Measurements from ENCODE around the gene UPP1. TPM values are rescaled to one million over a fixed set of nuclear protein-coding genes. Genes with fewer than 3 reads are reported as not detected.

Gene UPP1
- total and polyA plus RNA-seq, 2 of the 13 experiments (the other 11 are each of a cell fraction or from before 2014, with no cell fraction given), result 5.7 to 9.8 TPM

- TF ChIP-seq KLF6 (CRISPR knock-in tag; IDR thresholded peaks at IDR 0.05) (no peak), MYPOP (CRISPR knock-in tag; IDR thresholded peaks at IDR 0.05) (0 out of 2 replicates have a peak, but pooled peaks have one; percentile 2), PHF20 (CRISPR knock-in tag; IDR thresholded peaks at IDR 0.05) (no peak), ZNF180 (CRISPR knock-in tag; IDR thresholded peaks at IDR 0.05; ENCODE audit: borderline replicate concordance, low read depth) (no peak), TBX2 (CRISPR knock-in tag; IDR thresholded peaks at IDR 0.05; ENCODE audit: borderline replicate concordance) (peak; percentile 41), ZNF720 (CRISPR knock-in tag; IDR thresholded peaks at IDR 0.05) (no peak), ZNF569 (CRISPR knock-in tag; IDR thresholded peaks at IDR 0.05; ENCODE audit: borderline replicate concordance) (no peak), POGZ (CRISPR knock-in tag; IDR thresholded peaks at IDR 0.05) (peak; percentile 65; the same call in 1 of the 2 replicates), SIX1 (CRISPR knock-in tag; IDR thresholded peaks at IDR 0.05; ENCODE audit: borderline replicate concordance) (no peak), PHB2 (IDR thresholded peaks at IDR 0.05; ENCODE audit: partially characterized antibody) (no peak), CHD2 (IDR thresholded peaks at IDR 0.05; ENCODE audit: low read depth, low read length) (no peak), DMTF1 (CRISPR knock-in tag; IDR thresholded peaks at IDR 0.05) (no peak), ZNF674 (CRISPR knock-in tag; IDR thresholded peaks at IDR 0.05; ENCODE audit: low read depth) (no peak)
- TF ChIP-seq, protein P1, sequence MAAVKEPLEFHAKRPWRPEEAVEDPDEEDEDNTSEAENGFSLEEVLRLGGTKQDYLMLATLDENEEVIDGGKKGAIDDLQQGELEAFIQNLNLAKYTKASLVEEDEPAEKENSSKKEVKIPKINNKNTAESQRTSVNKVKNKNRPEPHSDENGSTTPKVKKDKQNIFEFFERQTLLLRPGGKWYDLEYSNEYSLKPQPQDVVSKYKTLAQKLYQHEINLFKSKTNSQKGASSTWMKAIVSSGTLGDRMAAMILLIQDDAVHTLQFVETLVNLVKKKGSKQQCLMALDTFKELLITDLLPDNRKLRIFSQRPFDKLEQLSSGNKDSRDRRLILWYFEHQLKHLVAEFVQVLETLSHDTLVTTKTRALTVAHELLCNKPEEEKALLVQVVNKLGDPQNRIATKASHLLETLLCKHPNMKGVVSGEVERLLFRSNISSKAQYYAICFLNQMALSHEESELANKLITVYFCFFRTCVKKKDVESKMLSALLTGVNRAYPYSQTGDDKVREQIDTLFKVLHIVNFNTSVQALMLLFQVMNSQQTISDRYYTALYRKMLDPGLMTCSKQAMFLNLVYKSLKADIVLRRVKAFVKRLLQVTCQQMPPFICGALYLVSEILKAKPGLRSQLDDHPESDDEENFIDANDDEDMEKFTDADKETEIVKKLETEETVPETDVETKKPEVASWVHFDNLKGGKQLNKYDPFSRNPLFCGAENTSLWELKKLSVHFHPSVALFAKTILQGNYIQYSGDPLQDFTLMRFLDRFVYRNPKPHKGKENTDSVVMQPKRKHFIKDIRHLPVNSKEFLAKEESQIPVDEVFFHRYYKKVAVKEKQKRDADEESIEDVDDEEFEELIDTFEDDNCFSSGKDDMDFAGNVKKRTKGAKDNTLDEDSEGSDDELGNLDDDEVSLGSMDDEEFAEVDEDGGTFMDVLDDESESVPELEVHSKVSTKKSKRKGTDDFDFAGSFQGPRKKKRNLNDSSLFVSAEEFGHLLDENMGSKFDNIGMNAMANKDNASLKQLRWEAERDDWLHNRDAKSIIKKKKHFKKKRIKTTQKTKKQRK (IDR thresholded peaks at IDR 0.05; ENCODE audit: low read length), result no peak
- TF ChIP-seq, protein P2, sequence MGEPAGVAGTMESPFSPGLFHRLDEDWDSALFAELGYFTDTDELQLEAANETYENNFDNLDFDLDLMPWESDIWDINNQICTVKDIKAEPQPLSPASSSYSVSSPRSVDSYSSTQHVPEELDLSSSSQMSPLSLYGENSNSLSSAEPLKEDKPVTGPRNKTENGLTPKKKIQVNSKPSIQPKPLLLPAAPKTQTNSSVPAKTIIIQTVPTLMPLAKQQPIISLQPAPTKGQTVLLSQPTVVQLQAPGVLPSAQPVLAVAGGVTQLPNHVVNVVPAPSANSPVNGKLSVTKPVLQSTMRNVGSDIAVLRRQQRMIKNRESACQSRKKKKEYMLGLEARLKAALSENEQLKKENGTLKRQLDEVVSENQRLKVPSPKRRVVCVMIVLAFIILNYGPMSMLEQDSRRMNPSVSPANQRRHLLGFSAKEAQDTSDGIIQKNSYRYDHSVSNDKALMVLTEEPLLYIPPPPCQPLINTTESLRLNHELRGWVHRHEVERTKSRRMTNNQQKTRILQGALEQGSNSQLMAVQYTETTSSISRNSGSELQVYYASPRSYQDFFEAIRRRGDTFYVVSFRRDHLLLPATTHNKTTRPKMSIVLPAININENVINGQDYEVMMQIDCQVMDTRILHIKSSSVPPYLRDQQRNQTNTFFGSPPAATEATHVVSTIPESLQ (CRISPR knock-in tag; conservative IDR thresholded peaks at IDR 0.05), result no peak
- TF ChIP-seq, protein P3, sequence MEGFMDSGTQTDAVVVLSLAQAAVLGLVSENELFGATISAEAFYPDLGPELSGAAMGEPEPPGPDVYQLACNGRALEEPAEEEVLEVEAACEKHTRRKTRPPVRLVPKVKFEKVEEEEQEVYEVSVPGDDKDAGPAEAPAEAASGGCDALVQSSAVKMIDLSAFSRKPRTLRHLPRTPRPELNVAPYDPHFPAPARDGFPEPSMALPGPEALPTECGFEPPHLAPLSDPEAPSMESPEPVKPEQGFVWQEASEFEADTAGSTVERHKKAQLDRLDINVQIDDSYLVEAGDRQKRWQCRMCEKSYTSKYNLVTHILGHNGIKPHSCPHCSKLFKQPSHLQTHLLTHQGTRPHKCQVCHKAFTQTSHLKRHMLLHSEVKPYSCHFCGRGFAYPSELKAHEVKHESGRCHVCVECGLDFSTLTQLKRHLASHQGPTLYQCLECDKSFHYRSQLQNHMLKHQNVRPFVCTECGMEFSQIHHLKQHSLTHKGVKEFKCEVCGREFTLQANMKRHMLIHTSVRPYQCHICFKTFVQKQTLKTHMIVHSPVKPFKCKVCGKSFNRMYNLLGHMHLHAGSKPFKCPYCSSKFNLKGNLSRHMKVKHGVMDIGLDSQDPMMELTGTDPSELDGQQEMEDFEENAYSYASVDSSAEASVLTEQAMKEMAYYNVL (CRISPR knock-in tag; IDR thresholded peaks at IDR 0.05; ENCODE audit: borderline replicate concordance), result 0 out of 2 replicates have a peak, but pooled peaks have one; percentile 53
- TF ChIP-seq, protein P4, sequence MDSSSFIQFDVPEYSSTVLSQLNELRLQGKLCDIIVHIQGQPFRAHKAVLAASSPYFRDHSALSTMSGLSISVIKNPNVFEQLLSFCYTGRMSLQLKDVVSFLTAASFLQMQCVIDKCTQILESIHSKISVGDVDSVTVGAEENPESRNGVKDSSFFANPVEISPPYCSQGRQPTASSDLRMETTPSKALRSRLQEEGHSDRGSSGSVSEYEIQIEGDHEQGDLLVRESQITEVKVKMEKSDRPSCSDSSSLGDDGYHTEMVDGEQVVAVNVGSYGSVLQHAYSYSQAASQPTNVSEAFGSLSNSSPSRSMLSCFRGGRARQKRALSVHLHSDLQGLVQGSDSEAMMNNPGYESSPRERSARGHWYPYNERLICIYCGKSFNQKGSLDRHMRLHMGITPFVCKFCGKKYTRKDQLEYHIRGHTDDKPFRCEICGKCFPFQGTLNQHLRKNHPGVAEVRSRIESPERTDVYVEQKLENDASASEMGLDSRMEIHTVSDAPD (CRISPR knock-in tag; IDR thresholded peaks at IDR 0.05), result peak; percentile 45; the same call in 1 of the 2 replicates
Measured at GRCh38 chr7:48088559-48089045, 463 bp upstream of the UPP1 start (continued).

Measured in HepG2 (cell line).